ENCODE results near the gene LCN15. TPM values are rescaled to one million over a fixed set of nuclear protein-coding genes. Genes with fewer than 3 reads are reported as not detected.
A peak's percentile ranks its signal among the peaks of the same experiment; 100 is the strongest.
"Not testable (repeated sequence)": the region's sequence is repeated elsewhere in the genome, so short reads cannot be mapped to it uniquely, and the experiment has no call there.

The LCN15 gene
- total RNA-seq, 1 donor from 2014 or later, result not detected

DNA sequence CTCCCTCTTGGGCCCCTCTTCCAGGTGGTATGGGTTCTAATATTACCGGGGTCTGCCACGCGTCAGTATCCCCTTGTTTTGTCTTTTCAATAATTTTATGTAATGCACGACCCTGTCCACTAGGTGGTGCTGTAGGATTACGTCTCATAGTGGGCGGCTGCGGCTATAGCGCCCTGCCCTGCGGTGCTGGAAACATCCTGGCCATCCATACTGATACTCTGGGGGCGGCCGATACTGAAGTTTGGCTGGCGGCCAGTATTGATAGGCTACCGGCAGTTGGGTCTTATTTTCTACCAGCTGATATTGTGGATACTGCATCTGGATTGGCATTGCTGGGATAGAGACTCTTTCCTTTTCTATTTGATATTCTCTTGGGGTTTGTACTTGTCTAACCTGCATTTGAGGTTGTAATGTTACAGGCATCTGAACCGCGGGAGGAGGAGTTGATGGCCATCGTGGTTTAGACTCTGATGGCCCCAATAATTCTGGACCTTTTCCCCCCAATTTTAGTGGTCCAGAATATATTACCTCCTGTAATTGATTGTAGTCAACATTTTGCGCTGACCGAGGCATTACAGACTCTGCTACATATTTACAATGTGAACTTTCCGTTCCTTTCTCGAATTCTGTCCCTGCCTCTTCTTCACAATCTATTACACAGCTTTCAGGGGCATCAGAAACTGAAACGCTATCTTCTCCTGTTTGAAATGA lies 23.5 kb upstream of the LCN15 start:
- H2AFZ ChIP-seq (replicated peaks), result no peak overlapping the region
- H4K20me1 ChIP-seq (ENCODE audit: low read depth), result peaks cover 10% of the 10 kb centered on the region
- peaks cover 18% of the 10 kb centered on the region for H3K4me1 ChIP-seq
- H3K9me3 Mint-ChIP-seq, result no peaks in the 10 kb centered on the region
- no peak overlapping the region for H3K27ac ChIP-seq
- peaks cover 20% of the 10 kb centered on the region for H3K27me3 ChIP-seq
- no peaks in the 10 kb centered on the region for H3K36me3 Mint-ChIP-seq
- no peaks in the 10 kb centered on the region for H3K9me3 ChIP-seq (ENCODE audit: low read depth)
- peaks cover 20% of the 10 kb centered on the region for H3F3A ChIP-seq (ENCODE audit: low read depth)
- no peak overlapping the region for H3K4me3 ChIP-seq
- no peaks in the 10 kb centered on the region for H3K79me2 ChIP-seq (ENCODE audit: low read depth)
- no peak overlapping the region for H3K4me2 ChIP-seq
- TF ChIP-seq EZH2phosphoT487 (IDR thresholded peaks at IDR 0.05), result no peak
- no peak for TF ChIP-seq EZH2 (IDR thresholded peaks at IDR 0.05)
- TF ChIP-seq CTCF (IDR thresholded peaks at IDR 0.05), result peak; percentile 89
- no peak overlapping the region for H3K27ac Mint-ChIP-seq
- DNase-seq (ENCODE audit: low spot score), result peak; percentile 91
- H3K4me3 Mint-ChIP-seq, result peak overlapping the region; percentile 4
- H3K36me3 ChIP-seq, result no peaks in the 10 kb centered on the region
- H3K4me1 Mint-ChIP-seq, result peaks cover 33% of the 10 kb centered on the region
- no peak overlapping the region for H3K9ac ChIP-seq
- peaks cover 6% of the 10 kb centered on the region for H3K27me3 Mint-ChIP-seq (ENCODE audit: insufficient read depth, low read depth)

- not testable (repeated sequence) for H3K4me3 Mint-ChIP-seq, H3K36me3 Mint-ChIP-seq
Observed at GRCh38 chr9:136786983-136787382, 22.7 kb upstream of the LCN15 start.

DNA sequence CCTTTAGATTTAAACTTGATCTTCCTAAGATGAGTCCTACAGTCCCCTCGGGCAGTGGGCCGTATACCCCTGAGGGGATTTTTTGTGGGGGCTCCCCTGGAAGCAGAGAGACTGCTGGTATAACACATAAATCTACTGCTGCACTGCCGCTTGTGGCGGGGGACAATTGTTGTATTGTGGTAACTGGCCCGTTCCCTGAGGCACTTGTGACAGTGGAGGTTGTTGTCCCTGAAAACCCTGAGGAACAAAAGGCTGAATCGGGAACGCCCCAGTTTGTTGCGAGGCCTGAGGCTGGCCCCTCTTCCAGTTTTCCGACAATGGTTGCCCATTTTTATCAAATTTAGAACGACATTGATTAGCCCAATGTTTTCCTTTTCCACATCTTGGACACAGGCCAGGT lies 22.1 kb upstream of the LCN15 start:
- no peaks in the 10 kb centered on the region for H3K79me2 ChIP-seq (ENCODE audit: low read depth)
- H3K4me1 Mint-ChIP-seq, result peaks cover 33% of the 10 kb centered on the region
- no peaks in the 10 kb centered on the region for H4K20me1 ChIP-seq (ENCODE audit: low read depth)
- H3K4me1 ChIP-seq, result peaks cover 18% of the 10 kb centered on the region
- H3K27me3 Mint-ChIP-seq (ENCODE audit: insufficient read depth, low read depth), result peaks cover 8% of the 10 kb centered on the region
- no peak overlapping the region for H3K27ac Mint-ChIP-seq
- no peak for TF ChIP-seq EZH2 (IDR thresholded peaks at IDR 0.05)
- TF ChIP-seq EZH2phosphoT487 (IDR thresholded peaks at IDR 0.05), result no peak
- TF ChIP-seq CTCF (IDR thresholded peaks at IDR 0.05), result no peak
- H3K9me3 ChIP-seq (ENCODE audit: low read depth), result no peaks in the 10 kb centered on the region
- no peaks in the 10 kb centered on the region for H3K36me3 ChIP-seq
- no peak overlapping the region for H3K4me3 ChIP-seq
- H3K9me3 Mint-ChIP-seq, result no peaks in the 10 kb centered on the region
- H3K9ac ChIP-seq, result no peak overlapping the region
- peaks cover 28% of the 10 kb centered on the region for H3K27me3 ChIP-seq
- H3K27ac ChIP-seq, result no peak overlapping the region
- DNase-seq (ENCODE audit: low spot score), result no peak
- H3K36me3 Mint-ChIP-seq, result no peaks in the 10 kb centered on the region
- no peak overlapping the region for H3K4me2 ChIP-seq
- peaks cover 20% of the 10 kb centered on the region for H3F3A ChIP-seq (ENCODE audit: low read depth)
- no peak overlapping the region for H2AFZ ChIP-seq (replicated peaks)
- H3K4me3 Mint-ChIP-seq, result no peak overlapping the region

More at GRCh38 chr9:136786983-136787382, 22.7 kb upstream of the LCN15 start:
- H3K36me3 ChIP-seq; H3K4me2 ChIP-seq; H3K4me3 ChIP-seq; H3K9me3 Mint-ChIP-seq; H3K79me2 ChIP-seq (ENCODE audit: low read depth); DNase-seq (ENCODE audit: low spot score); H2AFZ ChIP-seq (replicated peaks); H3K27ac ChIP-seq; H3K9ac ChIP-seq; H3K27ac Mint-ChIP-seq; H3K27me3 Mint-ChIP-seq (ENCODE audit: insufficient read depth, low read depth); H3K9me3 ChIP-seq (ENCODE audit: low read depth); H4K20me1 ChIP-seq (ENCODE audit: low read depth): not testable (repeated sequence)
- H3K4me1 ChIP-seq, result peaks cover 18% of the 10 kb centered on the region
- peaks cover 33% of the 10 kb centered on the region for H3K4me1 Mint-ChIP-seq
- peaks cover 20% of the 10 kb centered on the region for H3F3A ChIP-seq (ENCODE audit: low read depth)
- peaks cover 22% of the 10 kb centered on the region for H3K27me3 ChIP-seq

- peaks cover 33% of the 10 kb centered on the region for H3K4me1 Mint-ChIP-seq
- H3K27ac Mint-ChIP-seq; H3K4me3 ChIP-seq; H2AFZ ChIP-seq (replicated peaks); H3K27ac ChIP-seq; H3K4me2 ChIP-seq; H3K36me3 Mint-ChIP-seq; H3K9me3 ChIP-seq (ENCODE audit: low read depth); H3K9me3 Mint-ChIP-seq; H3K4me3 Mint-ChIP-seq; DNase-seq (ENCODE audit: low spot score); H4K20me1 ChIP-seq (ENCODE audit: low read depth); H3K36me3 ChIP-seq; H3K9ac ChIP-seq; H3K79me2 ChIP-seq (ENCODE audit: low read depth): not testable (repeated sequence)
- peaks cover 18% of the 10 kb centered on the region for H3K4me1 ChIP-seq
- H3K27me3 Mint-ChIP-seq (ENCODE audit: insufficient read depth, low read depth), result peaks cover 11% of the 10 kb centered on the region
- peaks cover 20% of the 10 kb centered on the region for H3F3A ChIP-seq (ENCODE audit: low read depth)
- H3K27me3 ChIP-seq, result peaks cover 32% of the 10 kb centered on the region
Observed at GRCh38 chr9:136785565-136786355, 21.4 kb upstream of the LCN15 start.
